Activated T-helper 1 cell treated with anti-CD3 and anti-CD28 coated beads, Interleukin-12 subunit alpha, Interleukin-12 subunit beta, Interleukin-2, Interleukin-4 antibody, amounts not matched to agents 30 ng/mL and 10 ng/mL and 1 ng/mL, durations not matched to agents 14 hours and 24 hours and 36 hours (primary cell): ENCODE measurements around the gene GABBR1. TPM values are rescaled to one million over a fixed set of nuclear protein-coding genes. Genes with fewer than 3 reads are reported as not detected.

ENCODE experiments used
- DNase-seq: peaks from one replicate; pipeline ENCODE4 v3.0.0; 2021; ENCODE audit warnings: low spot score
- H3K27ac Mint-ChIP-seq: one replicate; pipeline ENCODE4 v1.8.0; 2021; ENCODE audit warnings: mild to moderate bottlenecking, mixed read lengths
- H3K27me3 Mint-ChIP-seq: one replicate; pipeline ENCODE4 v1.8.0; 2022; ENCODE audit warnings: mild to moderate bottlenecking, moderate library complexity, mixed read lengths; ENCODE audit not compliant: insufficient read depth
- H3K36me3 Mint-ChIP-seq: one replicate; pipeline ENCODE4 v1.8.0; 2021; ENCODE audit warnings: low read depth, mixed read lengths
- H3K4me1 Mint-ChIP-seq: one replicate; pipeline ENCODE4 v1.8.0; 2021; ENCODE audit warnings: low read depth, mixed read lengths
- H3K4me3 Mint-ChIP-seq: one replicate; pipeline ENCODE4 v1.8.0; 2021; ENCODE audit warnings: mild to moderate bottlenecking, moderate library complexity, mixed read lengths
- H3K9me3 Mint-ChIP-seq: one replicate; pipeline ENCODE4 v1.8.0; 2021; ENCODE audit warnings: mixed read lengths
- intact Hi-C: fragments of 100-400 bp; cut with micrococcal nuclease; formaldehyde crosslinking; loops from one replicate; pipeline ENCODE4 v1.15.1; 2024
- total RNA-seq: library from RNA; stranded (reverse); gene quantifications from 2 replicates; pipeline ENCODE4 v1.2.3, GENCODE V29; 2022

Gene GABBR1
- total RNA-seq, 1 donor from 2014 or later, result 22.6 TPM

DNA sequence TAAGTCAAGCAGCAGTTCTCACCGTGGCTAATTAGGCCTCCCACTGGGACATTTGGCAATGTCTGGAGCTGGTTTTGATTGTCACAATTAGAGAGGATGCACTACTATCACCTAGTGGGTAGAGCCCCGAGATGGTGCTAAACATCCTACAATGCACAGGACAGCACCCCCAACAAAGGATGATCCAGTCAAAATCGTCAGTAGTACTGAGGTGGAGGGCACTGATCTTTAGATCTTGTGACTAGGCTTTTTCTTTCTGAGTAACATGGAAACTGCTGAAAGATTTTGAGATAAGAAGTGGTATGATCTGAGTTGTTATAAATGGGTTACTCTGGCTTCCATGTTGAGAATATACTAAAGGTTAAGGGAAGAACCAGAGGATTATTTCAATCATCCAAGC, 85.4 kb downstream of the GABBR1 start:
- Mint-ChIP-seq H3K4me3 (no peak overlapping the region), H3K4me1 (no peaks in the 10 kb centered on the region), H3K36me3 (no peaks in the 10 kb centered on the region), H3K27me3 (peaks cover 38% of the 10 kb centered on the region), H3K9me3 (no peaks in the 10 kb centered on the region), H3K27ac (no peak overlapping the region)
- intact Hi-C loops, result no loop called here
- DNase-seq, result no peak

DNA sequence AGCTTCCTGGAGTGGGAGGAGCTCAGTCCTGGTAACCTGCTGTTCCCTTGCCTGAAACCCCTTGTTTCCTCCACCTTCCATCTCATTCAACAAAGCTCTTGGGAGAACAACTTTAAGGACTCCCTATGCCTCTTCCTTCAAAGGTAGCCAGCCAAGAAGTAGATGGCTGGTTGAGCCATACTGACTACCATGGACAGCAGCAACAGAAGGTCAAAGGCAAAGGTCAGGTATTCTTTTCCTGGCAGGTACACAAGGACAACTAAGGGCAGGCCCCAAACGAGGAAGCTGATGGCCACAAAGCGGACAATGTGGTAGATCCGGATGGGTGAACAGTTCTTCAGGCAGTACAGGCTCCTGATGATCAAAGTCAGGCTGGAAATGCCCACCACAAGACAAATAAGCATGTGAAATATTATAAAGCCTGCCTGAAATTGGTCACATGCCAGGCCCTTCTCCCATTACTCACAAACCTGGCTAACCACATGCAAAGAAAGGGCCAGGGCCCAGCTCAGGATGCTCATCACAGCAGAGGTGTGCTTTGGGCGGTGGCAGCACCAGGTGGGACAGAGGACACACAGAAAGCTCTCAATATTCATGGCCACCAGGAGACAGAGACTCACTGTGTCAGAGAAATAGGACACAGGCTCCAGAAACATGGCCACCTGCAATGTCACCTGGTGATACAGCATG, 95.1 kb downstream of the GABBR1 start:
- Mint-ChIP-seq H3K27ac (no peak overlapping the region), H3K4me3 (no peak overlapping the region), H3K4me1 (no peaks in the 10 kb centered on the region), H3K36me3 (no peaks in the 10 kb centered on the region), H3K27me3 (peaks cover 12% of the 10 kb centered on the region), H3K9me3 (no peaks in the 10 kb centered on the region)
- intact Hi-C loops, result no loop called here
- no peak for DNase-seq

DNA sequence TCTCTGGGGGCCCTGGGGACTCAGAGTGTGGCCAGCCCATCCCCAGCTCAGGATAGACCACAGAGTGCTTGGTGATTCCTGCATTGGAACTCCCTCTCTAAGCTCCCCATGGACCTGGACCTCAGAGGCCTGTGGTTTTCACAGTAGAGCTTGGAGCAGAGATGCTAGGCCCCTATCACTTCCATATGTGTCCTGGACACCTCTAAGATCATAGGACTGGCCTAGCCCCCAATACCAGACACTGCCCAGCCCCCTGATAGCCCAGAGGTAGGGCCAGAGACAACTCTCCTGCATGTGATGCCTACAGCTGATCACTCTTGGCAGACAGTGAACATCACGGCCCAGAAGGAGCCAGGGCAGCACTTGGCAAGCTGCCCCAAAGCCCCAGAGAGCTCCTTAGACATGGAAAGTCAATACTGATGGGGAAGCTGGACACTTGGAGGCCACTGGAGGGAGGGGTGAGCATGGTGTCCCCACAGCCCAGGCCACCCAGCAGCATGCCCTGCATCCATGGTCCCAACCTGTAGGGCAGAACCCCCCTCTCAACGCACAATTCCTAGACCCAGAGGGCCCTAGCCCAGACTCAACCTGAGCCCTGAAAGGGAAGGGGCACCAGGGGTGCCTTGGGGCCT, 100.5 kb downstream of the GABBR1 start:
- Mint-ChIP-seq H3K4me1 (no peaks in the 10 kb centered on the region), H3K36me3 (no peaks in the 10 kb centered on the region), H3K4me3 (no peak overlapping the region), H3K9me3 (no peaks in the 10 kb centered on the region), H3K27ac (no peak overlapping the region), H3K27me3 (no peaks in the 10 kb centered on the region)
- intact Hi-C loops, result no loop called here
- DNase-seq, result no peak

DNA sequence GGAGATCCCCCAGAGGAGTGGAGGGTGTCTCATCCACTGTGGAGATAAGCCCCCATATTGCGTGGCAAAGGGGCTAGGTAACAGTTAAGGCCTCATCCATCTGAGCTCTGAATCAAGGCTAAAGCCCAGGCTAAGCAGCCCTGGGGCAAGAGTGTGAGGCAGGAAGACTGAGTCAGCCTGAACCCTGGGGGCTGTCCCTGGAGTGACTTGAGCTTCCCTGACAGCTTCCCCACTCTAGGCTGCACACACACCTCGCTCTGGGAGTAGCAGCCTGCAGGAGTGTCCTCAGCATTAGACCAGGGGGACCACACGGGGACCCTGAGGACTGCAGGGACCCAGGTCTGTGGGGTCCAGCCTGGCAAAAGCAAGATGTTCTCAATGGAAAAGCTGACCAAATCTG, 101.3 kb downstream of the GABBR1 start:
- H3K27me3 Mint-ChIP-seq, result no peaks in the 10 kb centered on the region
- intact Hi-C loops, result no loop called here
- no peaks in the 10 kb centered on the region for H3K4me1 Mint-ChIP-seq
- H3K36me3 Mint-ChIP-seq, result no peaks in the 10 kb centered on the region
- no peaks in the 10 kb centered on the region for H3K9me3 Mint-ChIP-seq
- no peak for DNase-seq
- H3K4me3 Mint-ChIP-seq, result no peak overlapping the region
- no peak overlapping the region for H3K27ac Mint-ChIP-seq

DNA sequence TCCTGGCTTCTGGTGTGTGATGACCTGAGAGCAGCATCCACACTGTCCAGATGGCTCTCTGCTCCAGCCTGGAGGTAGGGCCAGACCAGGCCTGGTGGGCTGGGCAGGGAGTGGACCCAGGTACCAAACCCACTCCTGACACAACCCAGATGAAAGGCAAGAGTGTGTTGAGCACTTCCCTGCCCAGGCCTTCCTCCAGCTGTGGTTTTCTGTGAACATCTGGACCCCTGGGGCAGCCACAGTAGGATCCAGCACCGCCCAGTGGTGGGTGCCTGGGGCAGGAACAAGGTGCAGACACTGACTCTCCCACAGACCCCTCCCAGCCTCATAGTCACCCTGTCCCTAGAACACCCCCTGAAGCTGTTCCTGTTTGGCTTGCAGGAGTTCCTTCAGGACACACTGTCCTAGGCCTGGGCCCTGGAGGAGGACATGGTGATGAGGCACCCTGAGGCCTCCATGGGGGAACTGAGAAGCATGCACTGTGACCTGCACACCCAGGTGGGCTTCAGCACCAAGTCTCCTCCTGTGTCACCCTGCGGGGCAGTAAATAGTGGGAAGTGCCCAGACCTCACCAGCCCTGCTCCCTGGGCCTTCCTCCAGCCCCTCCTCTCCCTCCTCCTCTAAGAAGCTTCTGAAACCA, 102.2 kb downstream of the GABBR1 start:
- H3K4me1 Mint-ChIP-seq, result no peaks in the 10 kb centered on the region
- no peak overlapping the region for H3K4me3 Mint-ChIP-seq
- no peaks in the 10 kb centered on the region for H3K36me3 Mint-ChIP-seq
- peaks cover 8% of the 10 kb centered on the region for H3K27me3 Mint-ChIP-seq
- intact Hi-C loops, result no loop called here
- H3K27ac Mint-ChIP-seq, result no peak overlapping the region
- no peaks in the 10 kb centered on the region for H3K9me3 Mint-ChIP-seq
- DNase-seq, result no peak

DNA sequence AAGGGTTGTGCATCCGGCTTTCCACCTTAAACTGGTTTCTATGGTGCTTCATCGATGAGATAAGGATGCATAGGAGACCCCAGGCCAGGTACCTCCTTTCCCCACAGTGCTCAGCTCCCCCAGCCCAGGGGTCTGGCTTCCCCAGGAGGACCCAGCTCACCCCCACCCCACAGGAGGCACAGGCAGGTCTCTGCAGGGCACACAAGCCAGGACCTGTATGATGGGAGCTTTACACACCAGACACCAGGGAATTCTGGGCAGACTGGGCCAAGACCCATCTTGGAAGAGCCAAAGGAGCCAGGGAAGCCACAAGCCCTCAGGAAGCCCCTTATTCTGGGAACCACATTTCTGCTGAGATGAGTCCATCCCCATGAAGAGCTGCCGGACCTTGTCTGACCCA, 103.0 kb downstream of the GABBR1 start:
- intact Hi-C loops, result no loop called here
- H3K27ac Mint-ChIP-seq, result no peak overlapping the region
- H3K27me3 Mint-ChIP-seq, result peaks cover 10% of the 10 kb centered on the region
- no peaks in the 10 kb centered on the region for H3K9me3 Mint-ChIP-seq
- no peaks in the 10 kb centered on the region for H3K36me3 Mint-ChIP-seq
- no peaks in the 10 kb centered on the region for H3K4me1 Mint-ChIP-seq
- DNase-seq, result no peak
- H3K4me3 Mint-ChIP-seq, result no peak overlapping the region

DNA sequence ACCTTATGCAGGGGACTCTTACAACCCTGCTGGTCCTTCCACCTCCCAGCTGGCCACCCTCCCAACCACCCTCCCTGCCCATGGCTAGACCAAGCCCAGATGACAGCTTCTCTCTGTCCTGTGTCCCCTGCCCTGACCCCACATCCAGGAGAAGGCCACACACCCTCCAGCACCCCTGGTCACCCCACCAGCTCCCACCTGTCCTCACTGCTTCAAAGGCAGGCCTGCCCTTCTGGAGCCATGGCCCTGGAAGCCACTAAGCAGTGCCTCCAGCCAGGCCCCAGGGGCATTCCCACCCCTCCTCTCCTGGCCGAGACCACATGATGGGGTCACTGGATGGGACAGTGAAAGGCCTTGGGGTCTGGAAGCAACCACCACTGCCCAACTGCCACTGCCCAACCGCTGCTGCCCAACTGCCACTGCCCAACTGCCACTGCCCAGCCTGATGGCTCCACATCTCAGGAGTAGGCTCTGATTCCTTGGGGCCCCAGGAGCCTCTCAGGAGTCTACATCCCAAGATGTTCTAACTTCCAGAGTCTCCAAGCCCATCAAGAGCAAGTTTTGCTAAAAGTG, 103.9 kb downstream of the GABBR1 start:
- peaks cover 13% of the 10 kb centered on the region for H3K27me3 Mint-ChIP-seq
- H3K4me3 Mint-ChIP-seq, result no peak overlapping the region

DNA sequence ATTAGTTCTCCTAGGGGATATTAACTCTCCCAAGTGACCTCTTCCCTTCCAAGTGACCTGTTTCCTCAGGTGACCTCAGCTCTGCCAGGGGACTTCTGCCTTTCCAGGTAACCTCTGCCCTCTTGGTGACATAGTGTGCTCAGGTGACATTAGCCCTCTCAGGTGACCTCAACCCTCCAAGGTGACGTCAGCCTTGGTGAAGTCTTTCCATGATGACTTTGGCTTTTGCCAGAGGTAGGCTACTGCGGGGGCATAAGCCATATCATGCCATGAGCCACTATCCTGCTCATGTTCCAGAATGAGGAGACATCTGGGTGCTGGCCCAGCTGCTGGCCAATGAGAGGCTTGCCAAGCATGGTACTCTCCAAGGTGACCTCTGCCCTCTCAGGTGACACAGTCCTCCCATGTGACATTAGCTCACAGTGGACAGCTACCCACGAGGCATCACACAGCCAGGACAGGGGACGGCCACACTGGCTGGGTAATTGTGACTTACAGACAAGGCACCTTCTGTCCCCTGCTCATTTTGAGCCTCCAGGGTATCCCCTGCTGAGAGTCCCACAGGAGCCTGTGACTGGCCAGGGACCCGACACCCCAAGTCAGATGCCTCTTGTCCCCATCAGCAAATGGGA, 104.6 kb downstream of the GABBR1 start:
- no peaks in the 10 kb centered on the region for H3K4me1 Mint-ChIP-seq
- DNase-seq, result no peak
- H3K9me3 Mint-ChIP-seq, result no peaks in the 10 kb centered on the region
- H3K27me3 Mint-ChIP-seq, result peaks cover 15% of the 10 kb centered on the region
- H3K36me3 Mint-ChIP-seq, result no peaks in the 10 kb centered on the region
- intact Hi-C loops, result no loop called here
- no peak overlapping the region for H3K4me3 Mint-ChIP-seq
- H3K27ac Mint-ChIP-seq, result no peak overlapping the region

More for the DNA sequence above, 103.9 kb downstream of the GABBR1 start:
- no peaks in the 10 kb centered on the region for H3K36me3 Mint-ChIP-seq
- no peak overlapping the region for H3K27ac Mint-ChIP-seq
- H3K4me1 Mint-ChIP-seq, result no peaks in the 10 kb centered on the region
- H3K9me3 Mint-ChIP-seq, result no peaks in the 10 kb centered on the region
- intact Hi-C loops, result no loop called here
- DNase-seq, result no peak

DNA sequence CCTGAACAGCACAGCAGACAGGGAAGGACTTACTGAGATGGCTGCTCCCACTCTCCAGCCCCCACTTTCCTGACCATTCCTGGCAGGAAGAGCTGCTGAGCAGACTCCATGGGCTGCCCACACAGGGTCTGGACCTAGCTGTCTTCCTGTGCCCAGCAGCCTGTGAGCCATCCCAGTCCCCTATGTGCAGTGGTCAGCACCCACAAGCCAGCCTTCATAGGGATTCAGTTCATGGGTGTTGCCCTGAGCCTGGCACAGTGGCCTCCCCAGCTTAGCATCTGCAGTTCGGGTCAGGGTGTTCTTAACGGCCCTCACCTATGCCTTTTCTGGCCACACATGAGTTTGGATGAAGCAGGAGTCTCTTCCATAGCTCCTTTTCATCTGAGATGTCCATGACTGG, 105.4 kb downstream of the GABBR1 start:
- no peak overlapping the region for H3K4me3 Mint-ChIP-seq
- no peaks in the 10 kb centered on the region for H3K9me3 Mint-ChIP-seq
- H3K36me3 Mint-ChIP-seq, result no peaks in the 10 kb centered on the region
- no peak for DNase-seq
- no peak overlapping the region for H3K27ac Mint-ChIP-seq
- H3K27me3 Mint-ChIP-seq, result peaks cover 15% of the 10 kb centered on the region
- H3K4me1 Mint-ChIP-seq, result no peaks in the 10 kb centered on the region
- intact Hi-C loops, result no loop called here

DNA sequence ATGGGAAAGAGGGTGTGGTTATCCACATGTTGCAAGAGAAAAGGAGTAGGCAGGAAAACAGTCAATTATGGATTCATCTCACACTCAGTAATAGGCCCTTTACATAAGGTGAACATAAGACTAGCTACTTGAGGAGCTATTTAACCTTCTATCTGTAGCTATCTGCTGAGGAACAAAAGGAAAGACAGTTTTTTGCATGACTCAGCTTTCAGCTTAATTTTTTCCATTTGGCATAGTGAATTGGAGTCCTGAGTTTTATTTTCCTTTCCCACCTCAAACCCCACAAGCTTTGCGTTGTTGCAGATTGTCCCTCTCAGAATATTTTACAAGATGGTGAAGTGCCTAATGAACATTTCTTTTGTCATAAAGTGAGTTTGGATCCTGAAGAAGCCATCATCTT, 105.9 kb downstream of the GABBR1 start:
- no peaks in the 10 kb centered on the region for H3K9me3 Mint-ChIP-seq
- no peak for DNase-seq
- no peaks in the 10 kb centered on the region for H3K36me3 Mint-ChIP-seq
- H3K4me3 Mint-ChIP-seq, result no peak overlapping the region
- intact Hi-C loops, result no loop called here
- H3K4me1 Mint-ChIP-seq, result no peaks in the 10 kb centered on the region
- H3K27me3 Mint-ChIP-seq, result peaks cover 15% of the 10 kb centered on the region
- H3K27ac Mint-ChIP-seq, result no peak overlapping the region

DNA sequence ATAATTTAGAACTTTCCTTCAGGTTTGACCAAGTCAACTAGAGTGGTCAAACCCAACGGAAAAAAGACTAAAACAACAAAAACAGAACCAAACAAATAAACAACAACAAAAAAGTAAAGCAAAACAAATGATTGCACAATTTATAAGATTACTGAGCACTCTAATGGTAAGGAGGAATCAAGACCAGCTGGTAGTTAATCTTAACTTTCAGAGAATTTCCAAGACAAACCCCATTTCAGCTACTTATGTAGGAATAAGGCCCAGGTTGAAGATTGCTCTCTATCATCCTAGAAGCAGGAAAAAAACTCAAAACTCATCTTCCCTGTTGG, 107.7 kb downstream of the GABBR1 start:
- Mint-ChIP-seq H3K4me1 (no peaks in the 10 kb centered on the region), H3K4me3 (no peak overlapping the region), H3K36me3 (no peaks in the 10 kb centered on the region), H3K27me3 (peaks cover 15% of the 10 kb centered on the region), H3K27ac (no peak overlapping the region), H3K9me3 (no peaks in the 10 kb centered on the region)
- intact Hi-C loops, result no loop called here
- DNase-seq, result no peak

DNA sequence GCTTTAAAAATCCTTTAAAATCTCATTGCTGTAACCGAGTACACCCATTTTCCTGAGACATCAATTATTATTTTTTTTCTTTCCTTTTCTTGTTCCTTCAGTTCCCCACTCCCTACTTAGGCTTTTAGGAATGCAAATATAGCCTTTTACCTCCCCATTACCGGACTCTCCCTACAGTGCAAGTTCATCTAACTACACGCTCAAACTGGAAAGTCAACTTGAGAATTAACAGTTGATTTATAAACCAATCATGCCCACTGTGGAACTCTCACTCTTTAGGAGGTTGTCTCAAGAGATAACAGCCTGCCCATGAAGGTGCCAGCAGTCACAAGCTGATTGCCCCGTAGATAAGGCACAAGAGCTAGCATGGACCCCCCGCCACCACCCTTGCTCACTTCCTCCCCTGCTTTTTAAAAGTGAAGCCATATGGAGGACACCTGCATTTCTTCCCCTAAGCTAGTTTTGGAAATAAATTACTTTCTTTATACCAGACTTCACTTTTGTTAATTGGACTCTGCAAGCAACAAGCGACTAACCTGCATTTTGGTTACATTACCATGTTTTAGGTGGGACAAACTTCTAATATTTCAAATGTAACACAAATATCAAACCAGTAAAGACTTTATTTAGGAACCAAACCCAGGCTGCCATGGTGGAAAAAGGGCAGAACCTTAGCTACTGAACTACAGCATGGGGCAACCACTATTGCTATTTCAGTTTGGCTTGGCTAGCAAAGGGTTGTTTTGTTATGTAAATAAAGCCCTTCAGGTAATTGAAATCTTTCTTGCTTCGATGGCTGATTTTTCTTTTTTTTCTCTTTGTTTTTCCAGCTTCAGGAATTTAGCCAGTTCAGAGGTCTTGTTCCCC, 108.3 kb downstream of the GABBR1 start:
- intact Hi-C loops, result no loop called here
- H3K27ac Mint-ChIP-seq, result no peak overlapping the region
- no peak overlapping the region for H3K4me3 Mint-ChIP-seq
- H3K9me3 Mint-ChIP-seq, result no peaks in the 10 kb centered on the region
- no peaks in the 10 kb centered on the region for H3K4me1 Mint-ChIP-seq
- DNase-seq, result no peak
- H3K36me3 Mint-ChIP-seq, result no peaks in the 10 kb centered on the region
- H3K27me3 Mint-ChIP-seq, result peaks cover 17% of the 10 kb centered on the region
